ENCODE data around the gene RPA3.

DNA sequence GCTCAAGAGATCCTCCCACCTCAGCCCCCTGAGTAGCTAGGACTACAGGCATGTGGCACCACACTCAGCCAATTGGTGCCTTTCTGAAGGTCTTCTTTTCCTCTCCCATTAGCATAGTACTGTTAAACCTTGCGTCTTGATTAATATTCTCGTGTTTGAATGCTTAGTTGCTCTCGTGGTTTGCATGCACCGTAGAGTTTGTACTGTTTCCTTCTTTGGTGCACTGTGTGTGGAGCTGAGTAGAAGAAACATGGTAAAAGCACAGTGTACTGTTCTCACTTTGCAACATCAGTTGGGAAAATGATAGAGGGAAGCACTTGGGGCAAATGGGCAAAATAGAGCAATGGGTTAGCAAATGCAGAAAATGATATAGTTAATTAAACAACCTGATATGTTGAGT is 27.6 kb upstream of the RPA3 start:
- TF ChIP-seq, protein P1, sequence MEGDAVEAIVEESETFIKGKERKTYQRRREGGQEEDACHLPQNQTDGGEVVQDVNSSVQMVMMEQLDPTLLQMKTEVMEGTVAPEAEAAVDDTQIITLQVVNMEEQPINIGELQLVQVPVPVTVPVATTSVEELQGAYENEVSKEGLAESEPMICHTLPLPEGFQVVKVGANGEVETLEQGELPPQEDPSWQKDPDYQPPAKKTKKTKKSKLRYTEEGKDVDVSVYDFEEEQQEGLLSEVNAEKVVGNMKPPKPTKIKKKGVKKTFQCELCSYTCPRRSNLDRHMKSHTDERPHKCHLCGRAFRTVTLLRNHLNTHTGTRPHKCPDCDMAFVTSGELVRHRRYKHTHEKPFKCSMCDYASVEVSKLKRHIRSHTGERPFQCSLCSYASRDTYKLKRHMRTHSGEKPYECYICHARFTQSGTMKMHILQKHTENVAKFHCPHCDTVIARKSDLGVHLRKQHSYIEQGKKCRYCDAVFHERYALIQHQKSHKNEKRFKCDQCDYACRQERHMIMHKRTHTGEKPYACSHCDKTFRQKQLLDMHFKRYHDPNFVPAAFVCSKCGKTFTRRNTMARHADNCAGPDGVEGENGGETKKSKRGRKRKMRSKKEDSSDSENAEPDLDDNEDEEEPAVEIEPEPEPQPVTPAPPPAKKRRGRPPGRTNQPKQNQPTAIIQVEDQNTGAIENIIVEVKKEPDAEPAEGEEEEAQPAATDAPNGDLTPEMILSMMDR (conservative IDR thresholded peaks at IDR 0.05) = no peak
- no peak for TF ChIP-seq ZFX (IDR thresholded peaks at IDR 0.05)
